Stimulated activated CD4-positive, alpha-beta T cell treated with anti-CD3 and anti-CD28 coated beads, TNF-alpha, amount 100 ng/mL, for 4 hours (primary cell): Measurements from ENCODE around the gene C4B.
"Not testable (repeated sequence)": the region's sequence is repeated elsewhere in the genome, so short reads cannot be mapped to it uniquely, and the experiment has no call there.

Source experiments
- DNase-seq, 3 experiments: peaks; one replicate each; pipeline ENCODE4 v3.0.0-alpha.2; 2020; ENCODE audit warnings: low read depth in 3 of 3

The C4B gene

DNA sequence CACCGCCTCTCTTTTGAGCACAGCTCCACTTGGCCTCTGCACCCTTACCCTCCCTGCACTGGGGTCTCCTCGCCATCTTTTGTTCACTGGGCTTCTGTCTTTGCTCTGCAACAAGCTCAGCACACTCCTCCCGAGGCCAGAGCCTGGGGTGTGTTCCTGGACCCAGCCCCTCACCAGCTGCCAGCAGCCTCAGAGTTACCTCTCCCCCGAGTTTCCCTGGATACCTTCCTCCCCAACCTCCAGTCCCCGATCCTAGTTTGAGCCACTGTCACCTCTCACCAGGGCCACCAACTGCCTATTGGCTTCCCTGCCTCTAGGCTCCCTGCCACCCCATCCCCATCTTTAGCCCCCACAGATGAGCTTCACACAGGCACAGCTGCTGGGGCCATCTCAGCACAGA is 36.0 kb downstream of the C4B start:
- DNase-seq = no peak

DNA sequence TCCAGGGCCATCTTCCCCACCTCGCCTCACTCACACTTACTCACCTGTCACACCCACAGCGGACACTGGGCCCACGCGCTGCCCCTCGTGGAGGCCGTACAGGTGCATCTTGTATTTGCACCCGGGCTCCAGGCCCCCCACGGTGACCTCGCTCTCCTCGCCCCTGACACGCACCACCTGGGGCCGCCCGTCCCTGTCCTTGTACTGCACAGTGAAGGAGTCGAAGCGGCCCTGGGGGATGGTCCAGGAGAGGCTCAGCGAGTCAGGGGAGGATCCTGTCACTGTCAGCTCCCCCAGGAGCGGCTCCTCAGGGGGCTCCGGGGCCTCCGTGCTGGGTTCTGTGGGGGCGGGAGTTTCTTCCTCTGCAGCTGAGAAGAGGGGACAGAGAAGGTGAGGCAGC is 38.0 kb downstream of the C4B start:
- not testable (repeated sequence) for DNase-seq

DNA sequence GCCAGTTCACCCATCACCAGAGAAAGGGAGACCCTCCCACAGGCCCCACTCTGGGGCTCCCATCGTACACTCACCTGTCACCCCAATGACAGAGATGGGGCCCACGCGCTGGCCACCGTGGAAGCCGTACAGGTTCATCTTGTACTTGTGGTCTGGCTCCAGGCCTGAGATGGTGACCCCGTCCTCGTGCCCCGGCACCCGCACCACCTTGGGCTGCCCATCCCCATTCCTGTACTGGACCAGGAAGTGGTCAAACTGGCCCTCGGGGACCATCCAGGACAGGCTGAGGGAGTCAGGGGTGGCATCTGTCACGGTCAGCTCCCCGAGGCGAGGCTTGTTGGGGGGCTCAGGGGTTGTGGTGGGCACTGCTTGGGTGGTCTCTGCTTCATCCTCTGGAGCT is 38.7 kb downstream of the C4B start:
- not testable (repeated sequence) for DNase-seq

DNA sequence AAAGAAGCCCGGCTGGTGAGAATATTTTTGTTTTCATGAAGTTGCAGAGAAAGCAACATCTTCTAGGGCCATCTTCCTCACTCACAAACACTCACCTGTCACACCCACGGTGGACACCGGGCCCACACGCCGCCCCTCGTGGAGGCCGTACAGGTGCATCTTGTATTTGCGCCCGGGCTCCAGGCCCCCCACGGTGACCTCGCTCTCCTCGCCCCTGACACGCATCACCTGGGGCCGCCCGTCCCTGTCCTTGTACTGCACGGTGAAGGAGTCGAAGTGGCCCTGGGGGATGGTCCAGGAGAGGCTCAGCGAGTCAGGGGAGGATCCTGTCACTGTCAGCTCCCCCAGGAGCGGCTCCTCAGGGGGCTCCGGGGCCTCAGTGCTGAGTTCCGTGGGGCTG is 41.2 kb downstream of the C4B start:
- not testable (repeated sequence) for DNase-seq

DNA sequence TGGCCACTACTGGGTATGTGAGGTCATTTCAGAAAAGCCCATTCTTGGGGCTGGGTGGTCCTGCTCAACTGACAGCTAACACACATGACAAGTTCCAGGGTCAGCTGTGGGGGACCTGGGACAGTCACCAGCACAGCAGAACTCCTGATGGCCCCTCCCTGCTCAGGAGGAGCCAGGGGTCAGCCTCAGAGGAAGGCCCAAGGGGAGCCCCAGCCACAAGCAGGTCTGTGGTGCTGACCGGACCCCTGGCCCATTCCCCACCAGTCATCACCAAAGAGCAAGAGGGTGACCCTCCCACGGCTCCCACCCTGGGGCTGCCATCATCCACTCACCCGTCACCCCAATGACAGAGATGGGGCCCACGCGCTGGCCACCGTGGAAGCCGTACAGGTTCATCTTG is 41.7 kb downstream of the C4B start:
- DNase-seq = no peak

DNA sequence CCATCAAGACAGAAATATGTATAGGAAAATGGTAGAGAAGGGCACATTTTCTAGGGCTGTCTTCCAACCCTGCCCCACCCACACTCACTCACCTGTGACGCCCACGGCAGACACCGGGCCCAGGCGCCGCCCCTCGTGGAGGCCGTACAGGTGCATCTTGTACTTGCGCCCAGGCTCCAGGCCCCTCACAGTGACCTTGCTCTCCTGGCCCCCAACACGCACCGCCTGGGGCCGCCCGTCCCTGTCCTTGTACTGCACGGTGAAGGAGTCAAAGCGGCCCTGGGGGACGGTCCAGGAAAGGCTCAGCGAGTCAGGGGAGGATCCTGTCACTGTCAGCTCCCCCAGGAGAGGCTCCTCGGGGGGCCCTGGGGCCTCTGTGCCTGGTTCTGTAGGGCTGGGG is 43.4 kb downstream of the C4B start:
- no peak for DNase-seq

DNA sequence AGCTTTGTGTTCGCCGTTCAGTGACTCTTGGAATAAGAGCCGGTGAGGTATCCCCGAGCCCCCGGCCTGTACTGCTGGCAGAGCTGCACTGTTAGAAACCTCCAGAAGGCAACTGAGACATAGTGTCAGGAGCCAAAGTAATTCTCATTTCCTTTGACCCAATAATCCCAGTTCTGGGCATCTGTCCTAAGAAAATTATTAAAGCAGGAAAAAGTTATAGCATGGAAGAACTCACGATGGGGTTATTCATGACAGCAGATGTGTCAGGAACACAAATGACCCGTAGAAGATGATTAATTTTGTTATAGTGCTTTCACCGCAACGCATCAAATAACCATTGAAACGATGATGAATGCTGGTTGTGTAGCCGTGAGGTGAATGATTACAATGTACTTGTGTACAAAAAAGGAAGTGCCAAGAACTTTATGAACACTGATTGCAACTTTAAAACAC is 43.9 kb downstream of the C4B start:
- DNase-seq = no peak

DNA sequence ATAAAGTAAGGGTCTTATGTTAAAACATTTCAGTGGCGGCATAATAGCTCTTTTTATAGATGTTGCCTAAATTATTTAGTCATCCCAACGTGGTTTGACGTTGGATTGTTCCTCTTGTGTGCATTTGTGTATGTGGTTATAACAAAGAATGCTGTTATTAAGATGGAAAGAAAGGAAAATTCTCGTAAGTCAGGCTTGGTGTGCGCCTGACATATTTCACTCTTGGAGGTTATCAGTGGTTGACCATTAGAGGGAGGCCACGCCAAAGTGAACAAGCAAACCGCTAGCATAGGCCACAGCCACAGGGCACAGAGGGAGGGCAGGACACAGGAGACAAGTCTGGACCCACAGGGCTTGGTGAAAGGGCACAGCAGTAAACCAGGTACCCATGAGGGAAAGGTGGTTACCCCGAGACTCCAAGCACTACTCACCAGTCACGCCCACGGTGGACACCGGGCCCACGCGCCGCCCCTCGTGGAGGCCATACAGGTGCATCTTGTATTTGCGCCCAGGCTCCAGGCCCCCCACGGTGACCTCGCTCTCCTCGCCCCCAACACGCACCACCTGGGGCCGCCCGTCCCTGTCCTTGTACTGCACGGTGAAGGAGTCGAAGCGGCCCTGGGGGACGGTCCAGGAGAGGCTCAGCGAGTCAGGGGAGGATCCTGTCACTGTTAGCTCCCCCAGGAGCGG is 46.5 kb downstream of the C4B start:
- DNase-seq = no peak

DNA sequence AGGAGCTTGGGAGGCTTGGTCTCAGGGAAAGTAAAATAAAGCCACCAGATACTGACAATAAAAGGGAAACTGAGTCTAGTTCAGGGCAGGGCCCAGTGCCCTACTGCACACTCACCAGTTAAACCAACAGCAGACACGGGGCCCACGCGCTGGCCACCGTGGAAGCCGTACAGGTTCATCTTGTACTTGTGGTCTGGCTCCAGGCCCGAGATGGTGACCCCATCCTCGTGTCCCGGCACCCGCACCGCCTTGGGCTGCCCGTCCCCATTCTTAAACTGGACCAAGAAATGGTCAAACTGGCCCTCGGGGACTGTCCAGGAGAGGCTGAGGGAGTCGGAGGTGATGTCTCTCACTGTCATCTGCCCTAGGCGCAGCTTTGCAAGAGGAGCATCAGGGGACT is 50.1 kb downstream of the C4B start:
- DNase-seq = no peak

DNA sequence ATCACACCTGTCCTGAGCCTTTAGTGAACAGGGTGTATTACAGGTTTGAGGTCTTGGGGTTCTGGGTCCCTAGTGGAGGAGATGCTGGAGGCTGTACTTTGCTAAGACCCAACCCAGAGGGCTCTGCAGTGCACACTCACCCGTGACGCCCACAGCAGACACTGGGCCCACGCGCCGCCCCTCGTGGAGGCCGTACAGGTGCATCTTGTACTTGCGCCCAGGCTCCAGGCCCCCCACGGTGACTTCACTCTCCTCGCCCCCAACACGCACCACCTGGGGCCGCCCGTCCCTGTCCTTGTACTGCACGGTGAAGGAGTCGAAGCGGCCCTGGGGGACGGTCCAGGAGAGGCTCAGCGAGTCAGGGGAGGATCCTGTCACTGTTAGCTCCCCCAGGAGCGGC is 52.9 kb downstream of the C4B start:
- not testable (repeated sequence) for DNase-seq

DNA sequence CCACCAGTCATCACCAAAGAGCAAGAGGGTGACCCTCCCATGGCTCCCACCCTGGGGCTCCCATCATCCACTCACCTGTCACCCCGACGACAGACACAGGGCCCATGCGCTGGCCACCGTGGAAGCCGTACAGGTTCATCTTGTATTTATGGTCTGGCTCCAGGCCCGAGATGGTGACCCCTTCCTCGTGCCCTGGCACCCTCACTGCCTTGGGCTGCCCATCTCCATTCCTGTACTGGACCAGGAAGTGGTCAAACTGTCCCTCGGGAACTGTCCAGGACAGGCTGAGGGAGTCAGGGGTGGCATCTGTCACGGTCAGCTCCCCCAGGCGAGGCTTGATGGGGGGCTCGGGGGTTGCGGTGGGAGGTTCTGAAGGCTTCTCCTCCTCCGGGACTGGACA is 53.7 kb downstream of the C4B start:
- DNase-seq = not testable (repeated sequence)

DNA sequence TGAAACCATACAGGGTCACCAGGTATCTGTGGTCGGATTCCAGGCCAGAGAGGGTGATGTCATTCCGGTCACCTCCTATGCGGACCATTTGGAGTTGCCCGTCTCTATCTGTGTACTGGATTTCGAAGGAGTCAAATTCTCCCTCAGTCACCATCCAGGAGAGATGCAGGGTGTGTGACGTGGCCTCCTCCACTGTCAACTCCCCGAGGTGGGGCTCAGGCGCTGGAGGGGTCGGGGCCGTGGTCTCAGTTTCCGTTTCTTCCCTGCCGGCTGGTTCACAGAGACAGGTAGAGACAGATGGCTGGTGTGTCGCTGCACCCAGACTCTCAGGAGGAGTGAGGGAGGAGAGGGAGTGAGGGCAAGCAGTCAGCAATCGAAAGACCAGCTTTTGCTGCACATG is 54.3 kb downstream of the C4B start:
- DNase-seq = no peak

DNA sequence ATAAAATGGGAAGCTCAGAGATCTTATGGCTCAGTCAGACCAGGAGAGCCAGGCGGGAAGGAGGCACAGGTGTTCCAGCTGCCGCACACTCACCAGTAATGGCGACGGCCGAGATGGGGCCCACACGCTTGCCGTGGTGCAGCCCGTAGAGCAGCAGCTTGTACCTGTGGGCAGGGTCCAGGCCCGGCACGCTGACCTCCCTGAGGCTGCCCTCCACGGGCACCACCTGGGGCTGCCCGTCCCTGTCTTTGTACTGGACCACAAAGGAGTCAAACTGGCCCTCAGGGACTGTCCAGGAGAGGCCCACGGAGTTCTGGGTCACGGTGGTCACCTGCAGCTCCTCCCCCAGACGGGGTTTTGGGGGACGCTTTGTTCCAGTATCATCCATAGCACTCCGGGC is 54.9 kb downstream of the C4B start:
- no peak for DNase-seq

DNA sequence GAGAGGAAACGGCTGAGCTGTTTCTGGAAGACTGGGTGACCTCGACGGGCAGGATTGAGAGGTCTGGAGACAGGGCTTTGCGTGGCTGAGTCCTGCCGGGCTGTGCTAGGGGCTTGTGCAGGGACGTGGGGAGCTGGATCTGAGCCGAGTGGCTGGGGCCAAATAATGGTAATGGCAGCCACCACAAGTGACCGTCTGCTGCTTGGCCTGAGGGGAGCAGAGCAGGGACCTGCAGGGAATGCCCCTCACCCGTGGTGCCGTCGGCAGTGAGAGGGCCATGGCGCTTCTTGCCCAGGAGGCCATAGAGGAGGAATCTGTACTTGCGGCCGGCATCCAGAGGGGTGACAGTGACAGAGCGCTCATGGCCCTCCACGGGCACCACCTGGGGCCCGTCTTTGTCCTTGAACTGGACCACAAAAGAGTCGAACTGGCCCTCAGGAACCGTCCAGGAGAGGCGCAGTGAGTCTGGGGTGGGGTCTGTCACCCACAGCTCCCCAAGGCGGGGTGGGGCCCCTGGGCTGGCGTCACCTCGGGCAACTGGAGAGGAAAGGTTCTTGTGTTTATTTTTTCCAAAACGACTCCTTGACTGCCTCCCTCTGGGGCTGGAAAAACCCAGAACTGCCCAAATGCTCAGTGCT is 55.4 kb downstream of the C4B start:
- no peak for DNase-seq

DNA sequence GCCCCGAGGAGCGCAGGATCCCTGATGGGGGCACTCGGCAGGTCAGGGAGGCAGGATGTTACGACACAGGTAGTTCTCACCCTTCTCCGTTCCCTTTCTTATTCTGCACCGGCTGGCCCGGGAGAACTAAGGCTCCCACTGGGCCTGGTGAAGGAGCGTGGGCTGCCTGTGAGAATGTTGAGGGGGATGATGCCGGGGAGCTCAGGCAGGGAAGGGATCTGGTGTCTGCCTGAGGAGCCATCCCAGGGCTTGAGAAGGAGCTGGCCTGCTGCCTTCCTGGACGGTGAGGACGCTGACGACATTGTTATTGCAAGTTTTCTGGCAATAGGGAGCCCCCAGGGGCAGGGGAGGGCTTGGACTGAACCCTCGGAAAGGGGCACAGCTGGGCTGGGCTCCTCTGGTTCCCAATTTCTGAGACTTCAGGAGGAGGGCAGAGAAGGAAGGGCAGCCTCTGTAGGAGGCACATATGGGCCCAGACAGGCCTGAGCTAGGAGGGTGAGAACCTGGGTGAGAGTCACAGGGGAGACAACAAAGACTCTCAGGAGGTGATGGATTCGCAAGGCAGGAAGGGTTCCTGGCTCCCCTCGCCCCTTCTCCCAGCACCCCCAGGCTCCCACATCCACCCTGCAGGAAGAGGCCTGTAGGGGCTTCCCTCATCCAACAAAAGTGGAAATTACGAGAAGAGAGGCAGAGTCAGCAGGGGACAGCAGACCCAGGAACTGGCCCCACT is 56.4 kb downstream of the C4B start:
- no peak for DNase-seq

DNA sequence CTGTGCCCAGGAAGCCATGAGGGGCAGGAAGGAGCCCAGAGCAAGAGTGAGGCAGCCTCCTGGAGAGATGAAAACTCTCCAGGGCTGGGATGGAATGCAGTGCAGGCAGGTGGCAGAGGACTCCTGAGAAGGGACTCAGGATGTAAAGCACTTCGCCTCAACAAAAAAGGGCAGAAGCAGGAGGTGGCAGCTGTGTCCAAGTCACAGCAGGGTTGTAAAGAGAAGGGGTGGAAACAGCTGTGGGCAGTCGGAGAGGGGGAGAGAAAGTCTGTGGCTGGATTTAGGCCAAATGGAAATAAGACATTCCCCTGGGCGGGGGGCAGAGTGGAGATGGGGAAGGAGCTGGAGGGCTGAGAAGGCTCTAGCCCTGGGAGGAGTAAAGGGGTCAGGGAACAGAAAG is 58.5 kb downstream of the C4B start:
- no peak for DNase-seq

DNA sequence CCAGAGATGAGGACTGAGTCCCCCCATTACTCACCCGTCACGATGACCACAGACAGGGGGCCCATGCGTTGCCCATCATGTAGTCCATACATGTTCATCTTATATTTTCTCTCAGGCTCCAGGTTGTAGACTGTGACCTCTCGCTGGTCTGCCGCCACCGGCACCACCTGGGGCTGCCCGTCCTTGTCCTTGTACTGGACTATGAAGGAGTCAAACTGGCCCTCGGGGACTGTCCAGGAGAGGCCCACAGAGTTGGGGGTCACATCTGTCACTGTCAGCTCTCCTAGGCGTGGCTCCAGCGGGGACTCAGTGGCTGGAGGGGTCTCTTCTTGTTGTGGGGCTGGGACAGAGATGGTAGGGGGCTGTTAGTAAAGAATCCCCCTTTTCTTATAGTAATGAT is 59.0 kb downstream of the C4B start:
- DNase-seq = no peak

DNA sequence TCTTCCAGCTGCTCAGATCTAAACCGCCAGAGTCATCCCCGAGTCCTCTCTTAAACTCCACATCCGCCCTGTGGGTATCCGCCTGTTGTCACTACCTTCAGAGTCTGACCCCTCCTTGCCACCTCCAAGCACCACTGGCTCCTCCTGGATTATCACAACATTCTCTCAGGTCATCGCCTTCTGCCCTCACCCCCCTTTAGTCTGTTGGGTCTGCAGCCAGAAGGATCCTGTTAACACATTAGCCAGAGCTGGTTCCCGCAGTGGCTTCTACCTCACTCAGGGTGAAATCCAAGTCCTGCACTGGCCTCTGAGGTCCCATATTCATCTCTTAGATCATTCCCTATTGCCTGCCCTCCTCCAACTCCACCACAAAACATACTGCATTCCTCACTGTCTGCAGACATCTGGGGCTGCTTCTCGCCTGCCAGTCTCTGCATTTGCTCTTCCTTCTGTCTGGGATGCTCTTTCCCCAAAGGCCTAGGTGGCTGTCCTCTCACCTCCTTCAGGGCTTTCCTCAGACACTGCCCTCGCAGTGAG is 60.5 kb downstream of the C4B start:
- DNase-seq = no peak

DNA sequence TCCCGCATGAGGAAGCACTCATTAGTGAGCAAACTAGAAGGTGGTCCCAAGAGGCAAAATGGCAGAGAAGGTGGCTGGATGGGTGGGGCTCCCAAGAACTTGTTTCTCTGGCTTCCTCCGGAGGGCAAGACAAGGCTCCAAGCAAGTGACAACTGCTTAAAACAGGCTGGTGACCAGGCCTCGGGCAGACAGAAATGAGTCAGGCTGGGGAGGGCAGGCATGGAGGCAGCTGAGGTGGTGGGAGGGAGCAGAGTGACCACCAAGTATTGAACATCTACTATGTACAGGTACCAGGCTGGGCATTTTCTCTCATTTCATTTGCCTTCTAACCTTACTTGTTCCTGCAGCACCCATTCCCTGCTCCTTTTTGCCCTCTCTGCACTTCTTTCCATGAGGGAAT is 61.2 kb downstream of the C4B start:
- no peak for DNase-seq

DNA sequence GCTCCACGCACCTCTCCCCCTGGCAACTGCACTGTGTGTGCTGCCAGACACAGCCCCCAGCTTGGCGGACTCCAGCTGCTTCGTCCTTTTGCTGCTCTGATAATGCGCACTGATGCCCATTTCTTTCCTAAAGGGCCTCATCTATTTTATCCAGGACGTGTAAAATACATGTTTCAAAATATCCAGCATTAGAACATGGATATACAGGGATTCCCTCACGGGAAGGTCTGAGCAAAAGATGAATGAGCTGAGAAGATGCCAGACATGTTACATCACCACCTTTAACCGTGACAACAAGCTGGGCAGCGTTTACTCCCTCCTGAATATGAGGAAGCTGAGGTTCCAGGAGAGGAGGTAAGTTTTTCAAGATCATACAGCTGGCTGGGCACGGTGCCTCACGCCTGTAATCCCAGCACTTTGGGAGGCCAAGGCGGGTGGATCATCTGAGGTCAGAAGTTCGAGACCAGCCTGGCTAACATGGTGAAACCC is 61.8 kb downstream of the C4B start:
- no peak for DNase-seq

DNA sequence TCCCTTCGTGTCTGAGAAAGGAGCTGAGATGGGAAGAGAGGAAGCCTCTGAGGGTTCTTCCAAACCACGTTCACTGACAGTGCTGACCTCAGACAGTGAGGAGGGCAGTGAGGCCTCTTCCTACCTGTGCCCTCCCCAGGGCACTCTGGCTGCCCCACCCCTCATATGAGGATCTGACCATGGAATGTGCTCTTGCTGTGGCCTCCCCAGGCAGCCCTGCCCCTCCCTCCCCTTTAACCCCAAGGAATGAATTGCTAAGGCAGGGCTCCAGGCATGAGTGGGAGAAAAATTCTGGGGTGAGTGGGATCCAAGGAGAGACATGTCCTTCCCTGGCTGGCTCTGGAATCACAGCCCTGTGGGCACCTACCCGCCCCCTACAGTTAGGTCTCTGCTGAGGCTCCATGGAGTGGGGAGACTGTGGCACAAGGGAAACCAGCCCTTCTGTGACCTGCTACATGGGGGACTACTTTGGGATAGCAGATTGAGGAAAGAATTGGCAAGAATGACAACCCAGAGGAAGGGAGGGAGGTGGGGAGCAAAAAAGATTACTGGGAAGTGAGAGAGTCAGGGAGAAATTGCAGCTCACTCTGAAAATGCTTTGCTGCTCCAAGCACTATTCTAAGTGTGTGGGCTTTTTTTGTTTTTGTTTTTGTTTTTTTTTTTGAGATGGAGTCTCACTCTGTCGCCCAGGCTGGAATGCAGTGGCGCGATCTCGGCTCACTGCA is 65.1 kb downstream of the C4B start:
- DNase-seq = no peak
